ENCODE results near the gene TNNT1.

Gene TNNT1

DNA sequence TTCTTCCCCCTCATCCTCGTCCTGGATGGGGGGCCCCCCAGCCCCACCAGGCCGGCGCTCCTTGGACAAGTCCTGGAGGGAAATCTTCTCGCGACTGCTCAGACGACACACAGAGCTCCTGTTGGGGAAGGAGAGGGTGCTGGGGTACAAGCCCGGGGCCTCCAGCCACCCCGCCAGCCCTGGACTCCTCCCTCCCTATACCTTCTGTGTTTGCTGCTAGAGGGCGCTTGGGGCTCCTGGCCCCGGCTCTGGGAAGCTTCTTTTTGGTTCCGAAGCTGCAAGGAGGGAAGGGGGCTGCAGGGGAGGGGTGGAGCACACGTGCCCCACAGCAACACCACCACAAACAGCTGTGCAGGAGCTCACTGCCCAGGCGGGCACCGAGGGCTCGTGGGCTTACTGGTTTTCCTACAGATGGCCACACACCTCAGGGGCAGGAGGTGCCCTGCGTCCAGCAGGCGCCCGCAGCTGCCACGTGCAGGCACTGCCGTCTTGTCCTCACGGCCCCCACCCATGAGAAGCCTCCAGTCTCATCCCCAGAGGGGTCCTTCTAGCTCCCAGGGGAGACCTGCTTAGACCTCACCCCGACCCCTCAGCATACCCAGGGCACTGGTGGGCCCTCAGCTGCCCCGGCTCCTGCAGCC is 52.8 kb downstream of the TNNT1 start:
- Histone ChIP-seq H3K9me3 (ENCODE audit: insufficient read depth, low read length, severe bottlenecking) (no peaks in the 10 kb centered on the region), H3K27me3 (ENCODE audit: insufficient read depth, low read length, poor library complexity) (no peaks in the 10 kb centered on the region), H3K9ac (ENCODE audit: low read depth, low read length) (no peak overlapping the region), H3K4me1 (ENCODE audit: insufficient read depth, low read length) (no peaks in the 10 kb centered on the region), H3K79me2 (ENCODE audit: insufficient read depth, low read length) (peaks cover 5% of the 10 kb centered on the region; the same call in 1 of the 2 replicates), H3K36me3 (ENCODE audit: insufficient read depth, low read length) (peaks cover 61% of the 10 kb centered on the region), H3K27ac (ENCODE audit: low read length) (no peak overlapping the region), H3K4me3 (ENCODE audit: low read depth in 1 of 2, low read length in 2 of 2) (no peak overlapping the region), H2AFZ (ENCODE audit: low read depth, low read length) (no peak overlapping the region), H3K4me2 (ENCODE audit: insufficient read depth, low read length) (no peak overlapping the region), H4K20me1 (ENCODE audit: insufficient read depth, low read length) (peaks cover 23% of the 10 kb centered on the region)
- peak; percentile 28; the same call in 1 of the 3 replicates for ATAC-seq (ENCODE audit: insufficient read depth, low read depth)
- DNase-seq: no peak
- TF ChIP-seq, protein P1, sequence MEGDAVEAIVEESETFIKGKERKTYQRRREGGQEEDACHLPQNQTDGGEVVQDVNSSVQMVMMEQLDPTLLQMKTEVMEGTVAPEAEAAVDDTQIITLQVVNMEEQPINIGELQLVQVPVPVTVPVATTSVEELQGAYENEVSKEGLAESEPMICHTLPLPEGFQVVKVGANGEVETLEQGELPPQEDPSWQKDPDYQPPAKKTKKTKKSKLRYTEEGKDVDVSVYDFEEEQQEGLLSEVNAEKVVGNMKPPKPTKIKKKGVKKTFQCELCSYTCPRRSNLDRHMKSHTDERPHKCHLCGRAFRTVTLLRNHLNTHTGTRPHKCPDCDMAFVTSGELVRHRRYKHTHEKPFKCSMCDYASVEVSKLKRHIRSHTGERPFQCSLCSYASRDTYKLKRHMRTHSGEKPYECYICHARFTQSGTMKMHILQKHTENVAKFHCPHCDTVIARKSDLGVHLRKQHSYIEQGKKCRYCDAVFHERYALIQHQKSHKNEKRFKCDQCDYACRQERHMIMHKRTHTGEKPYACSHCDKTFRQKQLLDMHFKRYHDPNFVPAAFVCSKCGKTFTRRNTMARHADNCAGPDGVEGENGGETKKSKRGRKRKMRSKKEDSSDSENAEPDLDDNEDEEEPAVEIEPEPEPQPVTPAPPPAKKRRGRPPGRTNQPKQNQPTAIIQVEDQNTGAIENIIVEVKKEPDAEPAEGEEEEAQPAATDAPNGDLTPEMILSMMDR (IDR thresholded peaks at IDR 0.05; ENCODE audit: borderline replicate concordance, extremely low read depth, low read length, poor library complexity, severe bottlenecking): no peak
- no peak for TF ChIP-seq EZH2 (IDR thresholded peaks at IDR 0.05; ENCODE audit: borderline replicate concordance, low read depth, low read length, severe bottlenecking)

DNA sequence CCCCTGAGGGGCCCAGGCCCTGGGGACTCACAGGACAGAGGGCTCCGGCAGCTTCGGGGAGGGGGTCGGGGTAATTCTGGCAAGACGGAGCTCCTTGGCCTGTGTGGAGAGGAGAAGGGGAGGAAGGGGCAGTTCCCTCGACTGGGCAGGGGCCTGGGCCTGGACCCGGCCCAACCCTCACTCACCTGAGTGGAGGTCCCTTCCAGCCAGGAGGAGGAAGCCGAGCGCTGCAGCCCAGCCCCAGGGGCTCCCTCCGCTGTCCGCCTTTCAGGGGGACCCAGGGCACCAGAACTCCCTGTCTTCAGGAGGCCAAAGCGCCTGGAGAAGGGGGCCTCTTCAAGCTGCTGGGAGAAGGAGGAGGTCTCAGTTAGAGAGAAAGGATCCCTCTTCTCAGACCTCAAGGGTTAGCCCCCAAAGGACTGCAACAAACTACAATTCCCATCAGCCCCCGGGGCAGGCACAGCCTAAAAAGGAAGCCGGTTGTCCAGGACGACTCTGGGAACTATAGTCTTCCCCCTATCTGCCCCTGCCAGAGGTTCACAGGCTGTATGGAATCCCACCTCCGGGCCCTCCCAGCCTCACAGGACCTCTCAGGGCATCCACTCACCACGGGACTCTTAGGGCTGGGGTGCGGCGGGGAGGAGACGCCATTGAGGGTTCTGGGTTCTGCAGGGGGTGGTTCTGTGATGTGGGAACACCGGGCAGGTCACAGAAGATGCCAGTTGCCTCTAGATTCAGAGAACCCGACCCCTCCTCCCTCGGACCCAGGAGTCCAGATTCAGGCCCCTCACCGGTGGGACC is 53.5 kb downstream of the TNNT1 start:
- ATAC-seq (ENCODE audit: insufficient read depth, low read depth) (peak; percentile 44; the same call in 2 of the 3 replicates), DNase-seq (no peak)
- H3K4me3 ChIP-seq (ENCODE audit: low read depth in 1 of 2, low read length in 2 of 2): no peak overlapping the region
- H3K4me1 ChIP-seq (ENCODE audit: insufficient read depth, low read length): no peaks in the 10 kb centered on the region
- H3K27ac ChIP-seq (ENCODE audit: low read length): no peak overlapping the region
- H3K9ac ChIP-seq (ENCODE audit: low read depth, low read length): no peak overlapping the region
- H2AFZ ChIP-seq (ENCODE audit: low read depth, low read length): no peak overlapping the region
- no peaks in the 10 kb centered on the region for H3K27me3 ChIP-seq (ENCODE audit: insufficient read depth, low read length, poor library complexity)
- no peak overlapping the region for H3K4me2 ChIP-seq (ENCODE audit: insufficient read depth, low read length)
- peaks cover 64% of the 10 kb centered on the region for H3K36me3 ChIP-seq (ENCODE audit: insufficient read depth, low read length)
- peaks cover 5% of the 10 kb centered on the region; the same call in 1 of the 2 replicates for H3K79me2 ChIP-seq (ENCODE audit: insufficient read depth, low read length)
- H4K20me1 ChIP-seq (ENCODE audit: insufficient read depth, low read length): peaks cover 23% of the 10 kb centered on the region
- TF ChIP-seq EZH2 (IDR thresholded peaks at IDR 0.05; ENCODE audit: borderline replicate concordance, low read depth, low read length, severe bottlenecking): no peak
- TF ChIP-seq, protein P1 (IDR thresholded peaks at IDR 0.05; ENCODE audit: borderline replicate concordance, extremely low read depth, low read length, poor library complexity, severe bottlenecking): no peak
- H3K9me3 ChIP-seq (ENCODE audit: insufficient read depth, low read length, severe bottlenecking): no peaks in the 10 kb centered on the region

DNA sequence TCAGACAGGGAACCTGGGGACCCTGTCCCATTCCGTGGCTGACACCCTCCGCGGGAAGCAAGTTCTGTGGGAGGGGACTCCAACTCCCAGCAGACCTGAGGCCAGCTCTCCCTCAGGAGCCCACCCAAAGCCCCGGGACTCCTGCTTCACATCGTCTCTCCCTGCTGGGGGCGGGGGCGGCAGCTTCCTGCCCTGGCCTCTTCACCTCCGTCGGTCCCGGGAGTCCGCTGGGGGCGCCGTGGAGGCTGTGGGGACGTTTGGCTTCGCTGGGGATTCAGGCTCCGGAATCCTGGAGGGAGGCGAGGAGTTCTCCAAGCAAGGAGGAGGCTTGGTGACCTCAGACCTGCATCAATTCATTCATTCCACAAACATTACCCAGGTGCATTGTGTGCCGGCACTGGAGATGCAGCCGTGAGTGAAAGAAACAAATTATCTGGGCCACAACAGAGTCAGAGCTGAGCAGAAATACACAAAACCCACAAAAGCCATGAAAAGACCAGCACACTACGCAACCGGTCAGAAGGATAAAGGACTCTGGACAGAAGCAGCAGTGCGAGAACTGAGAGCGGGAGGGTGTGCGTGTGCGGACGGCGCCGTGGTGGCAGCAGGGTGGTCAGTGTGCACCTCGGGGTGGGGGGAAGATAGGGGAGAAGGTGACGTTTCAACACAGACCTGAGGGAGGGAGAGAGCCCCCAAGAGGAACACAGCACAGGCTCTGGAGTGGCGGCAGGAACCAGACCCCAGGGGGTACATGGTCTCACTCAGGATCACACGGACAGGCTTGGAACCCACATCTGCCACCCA is 54.3 kb downstream of the TNNT1 start:
- Histone ChIP-seq H3K9me3 (ENCODE audit: insufficient read depth, low read length, severe bottlenecking) (no peaks in the 10 kb centered on the region), H4K20me1 (ENCODE audit: insufficient read depth, low read length) (peaks cover 23% of the 10 kb centered on the region), H3K9ac (ENCODE audit: low read depth, low read length) (no peak overlapping the region), H3K27ac (ENCODE audit: low read length) (no peak overlapping the region), H3K4me1 (ENCODE audit: insufficient read depth, low read length) (no peaks in the 10 kb centered on the region), H2AFZ (ENCODE audit: low read depth, low read length) (no peak overlapping the region), H3K36me3 (ENCODE audit: insufficient read depth, low read length) (peaks cover 56% of the 10 kb centered on the region), H3K4me2 (ENCODE audit: insufficient read depth, low read length) (no peak overlapping the region), H3K4me3 (ENCODE audit: low read depth in 1 of 2, low read length in 2 of 2) (no peak overlapping the region), H3K27me3 (ENCODE audit: insufficient read depth, low read length, poor library complexity) (no peaks in the 10 kb centered on the region), H3K79me2 (ENCODE audit: insufficient read depth, low read length) (peaks cover under 1% of the 10 kb centered on the region; the same call in 1 of the 2 replicates)
- TF ChIP-seq, protein P1 (IDR thresholded peaks at IDR 0.05; ENCODE audit: borderline replicate concordance, extremely low read depth, low read length, poor library complexity, severe bottlenecking): no peak
- no peak for TF ChIP-seq EZH2 (IDR thresholded peaks at IDR 0.05; ENCODE audit: borderline replicate concordance, low read depth, low read length, severe bottlenecking)
- DNase-seq (no peak), ATAC-seq (ENCODE audit: insufficient read depth, low read depth) (no peak)
